NB4 (cell line): ENCODE measurements around the gene PHLDA2.

Experiments
- DNase-seq: peaks from one replicate; pipeline ENCODE4 v3.0.0; 2010; ENCODE audit warnings: low read depth
- H3K4me3 ChIP-seq: one replicate; pipeline ENCODE4 v1.5.1; 2011; ENCODE audit warnings: mild to moderate bottlenecking, low read depth, low read length, moderate library complexity
- CTCF ChIP-seq: IDR thresholded peaks from one replicate; pipeline ENCODE4 v1.5.1; 2012; ENCODE audit warnings: low read depth, low read length
- MYC ChIP-seq: IDR thresholded peaks from 2 replicates; pipeline ENCODE4 v1.6.1; 2011; ENCODE audit warnings: low read depth, low read length
- POLR2A ChIP-seq: IDR thresholded peaks from 2 replicates; pipeline ENCODE4 v1.6.1; 2011; ENCODE audit warnings: mild to moderate bottlenecking; ENCODE audit not compliant: insufficient read length; ENCODE audit errors: extremely low read depth
- TF ChIP-seq, protein P1 (sequence below): IDR thresholded peaks from 2 replicates; pipeline ENCODE4 v1.6.1; 2011; ENCODE audit warnings: low read depth, low read length

The PHLDA2 gene

DNA sequence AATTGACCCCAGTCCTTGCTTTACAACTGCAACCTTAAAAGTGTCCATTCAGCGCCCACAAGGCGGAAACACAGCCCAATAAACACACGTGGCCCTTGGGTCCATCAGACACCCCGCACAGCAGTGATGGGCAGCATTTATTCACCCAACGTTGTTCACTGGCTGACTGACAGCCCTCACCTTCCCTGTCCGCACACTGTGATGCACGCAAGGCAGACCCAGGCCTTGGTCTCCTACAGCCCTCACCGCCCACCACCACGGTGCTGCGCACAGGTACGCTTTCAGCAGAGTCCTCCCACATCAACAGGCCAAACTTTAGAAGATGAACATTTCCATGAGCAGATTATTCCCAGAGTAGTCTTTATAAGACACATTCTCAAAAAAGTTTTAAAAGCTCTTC, 20.7 kb upstream of the PHLDA2 start:
- DNase-seq, result no peak
- H3K4me3 ChIP-seq, result no peak overlapping the region

GRCh38 chr11:2947744-2948143, 18.5 kb upstream of the PHLDA2 start:
- no peak for DNase-seq
- TF ChIP-seq MYC, result no peak

More for the DNA sequence above, 20.7 kb upstream of the PHLDA2 start:
- TF ChIP-seq CTCF (no peak), MYC (no peak), POLR2A (no peak)
- TF ChIP-seq, protein P1, sequence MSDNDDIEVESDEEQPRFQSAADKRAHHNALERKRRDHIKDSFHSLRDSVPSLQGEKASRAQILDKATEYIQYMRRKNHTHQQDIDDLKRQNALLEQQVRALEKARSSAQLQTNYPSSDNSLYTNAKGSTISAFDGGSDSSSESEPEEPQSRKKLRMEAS, result no peak

DNA sequence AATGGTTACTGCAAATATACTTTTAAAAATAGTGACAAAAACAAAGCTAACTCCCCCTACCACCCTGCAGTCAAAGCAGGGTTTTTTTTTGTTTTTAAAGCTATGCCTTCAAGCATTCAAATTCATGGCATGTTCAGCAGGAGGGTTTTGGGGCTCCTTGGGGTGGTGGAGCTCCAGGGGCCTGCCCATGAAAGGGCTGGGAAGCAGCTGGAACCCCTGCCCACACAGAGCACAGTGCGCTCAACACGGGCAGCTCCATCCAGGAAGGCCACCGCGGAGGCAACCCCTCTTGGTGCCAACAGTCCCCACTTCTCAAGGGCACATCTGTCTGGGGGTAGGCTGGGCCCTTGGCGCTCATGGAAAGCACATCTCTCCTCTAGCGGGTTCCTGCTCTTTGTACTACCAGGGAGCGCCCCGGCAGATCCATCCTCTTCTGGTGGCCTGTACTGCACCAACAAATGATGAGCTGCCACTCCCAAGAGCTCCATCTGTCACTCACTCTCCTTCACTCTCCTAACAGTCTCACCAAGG, 16.6 kb upstream of the PHLDA2 start:
- H3K4me3 ChIP-seq, result no peak overlapping the region

More at GRCh38 chr11:2947744-2948143, 18.5 kb upstream of the PHLDA2 start:
- no peak overlapping the region for H3K4me3 ChIP-seq

DNA sequence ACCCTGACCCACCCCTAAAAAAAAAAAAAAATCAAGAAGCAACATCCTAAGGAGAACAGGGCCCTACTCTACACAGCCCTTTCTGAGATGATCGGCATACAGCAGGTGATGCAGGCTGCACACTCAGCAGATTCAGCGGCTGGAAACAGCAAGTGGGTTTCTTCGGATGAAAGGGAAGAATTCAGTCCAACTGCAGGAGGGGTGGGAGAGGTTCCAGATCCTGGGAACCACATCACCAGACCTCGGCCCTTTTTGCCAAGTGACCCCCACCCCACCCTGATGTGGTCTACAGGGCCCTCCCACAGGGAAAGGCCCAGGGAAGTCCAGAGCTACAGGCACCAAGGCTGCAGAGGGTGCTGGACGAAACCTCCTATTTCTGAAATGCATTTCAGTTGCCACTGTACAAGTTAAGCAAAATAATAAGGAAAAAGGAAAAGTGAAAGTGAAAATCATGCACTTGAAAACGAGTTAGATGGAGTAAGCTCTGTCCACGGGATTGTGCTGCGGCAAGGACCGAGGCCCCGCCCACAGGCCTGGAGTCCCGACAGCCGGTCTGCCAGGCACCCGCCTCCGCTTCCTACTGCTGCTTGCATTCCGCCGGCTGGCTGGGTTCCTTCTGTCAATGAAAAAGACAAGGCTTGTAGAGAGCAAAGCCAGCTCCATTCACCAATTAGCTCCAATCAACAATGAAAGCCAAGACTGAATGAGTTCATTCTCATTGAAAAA, 16.0 kb upstream of the PHLDA2 start:
- no peak for DNase-seq
- no peak overlapping the region for H3K4me3 ChIP-seq
- TF ChIP-seq CTCF, result no peak
- TF ChIP-seq, protein P1, result no peak
- TF ChIP-seq POLR2A, result no peak
- no peak for TF ChIP-seq MYC

More for the DNA sequence above, 16.6 kb upstream of the PHLDA2 start:
- TF ChIP-seq CTCF (no peak), MYC (no peak), POLR2A (no peak)
- TF ChIP-seq, protein P1, result no peak
- DNase-seq, result no peak

- TF ChIP-seq, protein P1, result no peak
- TF ChIP-seq CTCF, result no peak
- no peak for TF ChIP-seq POLR2A
- TF ChIP-seq MYC, result no peak
- no peak for DNase-seq
- H3K4me3 ChIP-seq, result no peak overlapping the region
Measured at GRCh38 chr11:2944530-2944929, 15.3 kb upstream of the PHLDA2 start.

DNA sequence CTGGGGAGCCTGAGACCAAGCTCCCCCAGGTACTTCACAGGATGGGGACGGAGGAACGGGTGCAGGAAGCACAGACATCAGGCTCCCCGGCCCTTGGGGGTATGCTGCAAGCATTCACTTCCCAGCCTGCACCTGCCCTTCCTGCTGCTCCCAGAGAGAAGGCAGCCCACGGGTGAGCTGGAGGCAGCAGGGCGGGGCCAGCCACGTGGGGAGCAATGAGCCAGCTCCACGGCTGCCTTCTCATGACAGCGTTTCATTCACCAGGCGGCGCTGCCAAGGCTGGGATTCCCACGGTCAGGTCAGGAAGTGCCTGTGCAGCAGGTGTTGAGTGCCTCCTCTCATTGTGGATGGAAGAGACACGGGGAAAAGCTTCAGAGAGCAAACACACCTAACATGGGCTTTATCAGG, 14.5 kb upstream of the PHLDA2 start:
- no peak overlapping the region for H3K4me3 ChIP-seq
- no peak for DNase-seq
- TF ChIP-seq MYC, result no peak
- no peak for TF ChIP-seq CTCF
- TF ChIP-seq POLR2A, result no peak
- TF ChIP-seq, protein P1, result no peak
